HFFc6 (cell line): ENCODE results near the gene ROCK2. TPM values are rescaled to one million over a fixed set of nuclear protein-coding genes. Genes with fewer than 3 reads are reported as not detected.

Experiments
- DNase-seq: peaks from one replicate; pipeline ENCODE4 v3.0.0-alpha.2; 2018
- H3K27ac Mint-ChIP-seq: 2 replicates; pipeline ENCODE4 v1.8.0; 2020; ENCODE audit warnings: mild to moderate bottlenecking, mixed read lengths
- H3K27me3 Mint-ChIP-seq: 2 replicates; pipeline ENCODE4 v1.8.0; 2021; ENCODE audit warnings: mild to moderate bottlenecking, moderate library complexity, mixed read lengths; ENCODE audit not compliant: insufficient read depth
- H3K36me3 Mint-ChIP-seq: 2 replicates; pipeline ENCODE4 v1.8.0; 2021; ENCODE audit warnings: low read depth, mixed read lengths
- H3K4me1 Mint-ChIP-seq: 2 replicates; pipeline ENCODE4 v1.8.0; 2020; ENCODE audit warnings: low read depth, mixed read lengths
- H3K4me3 Mint-ChIP-seq: 2 replicates; pipeline ENCODE4 v1.8.0; 2020; ENCODE audit warnings: mild to moderate bottlenecking, moderate library complexity, mixed read lengths
- H3K9me3 Mint-ChIP-seq: 2 replicates; pipeline ENCODE4 v1.8.0; 2020; ENCODE audit warnings: mild to moderate bottlenecking, mixed read lengths
- total RNA-seq, 6 experiments: library from RNA; stranded (reverse); fragmentation: NEBNext Ultra II Directional; extraction: Animal tissue kit (Norgen Biotek cat#: 25700); gene quantifications; 2 replicates in 1 of 6; 3 replicates in 5 of 6; pipeline ENCODE4 v1.2.3, GENCODE V29; 2021
- TF ChIP-seq, protein P1 (sequence below): fragments of 200-600 bp; sonication (generic); IDR thresholded peaks from 2 replicates; pipeline ENCODE4 v1.5.0; 2021; ENCODE audit warnings: antibody characterized with exemption, mild to moderate bottlenecking

ROCK2 gene
- total RNA-seq, 6 experiments from 2014 or later: 41.6 to 54.3 (median 51.7) TPM

DNA sequence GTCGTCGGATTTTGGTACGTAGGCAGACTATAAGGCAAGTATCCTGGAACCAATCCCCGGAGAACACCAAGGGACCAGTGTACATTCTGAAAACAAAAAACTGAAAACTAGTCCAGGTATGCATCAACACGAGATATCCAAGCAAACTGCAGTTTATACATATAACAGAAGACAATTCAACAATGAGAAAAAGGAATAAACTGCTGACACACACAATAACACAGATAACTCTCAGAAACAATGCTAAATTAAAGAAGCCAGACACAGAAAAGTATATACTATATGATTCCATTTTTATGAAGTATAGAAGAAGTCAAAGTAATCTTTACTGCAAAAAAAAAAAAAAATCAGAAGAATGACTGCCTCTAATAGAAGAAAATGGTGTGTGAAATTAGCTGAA lies 5.9 kb downstream of the ROCK2 start:
- Mint-ChIP-seq H3K36me3 (peaks cover 5% of the 10 kb centered on the region), H3K4me1 (peaks cover 69% of the 10 kb centered on the region), H3K27ac (no peak overlapping the region), H3K4me3 (no peak overlapping the region), H3K9me3 (no peaks in the 10 kb centered on the region), H3K27me3 (no peaks in the 10 kb centered on the region; the same call in 1 of the 2 replicates)
- TF ChIP-seq, protein P1, sequence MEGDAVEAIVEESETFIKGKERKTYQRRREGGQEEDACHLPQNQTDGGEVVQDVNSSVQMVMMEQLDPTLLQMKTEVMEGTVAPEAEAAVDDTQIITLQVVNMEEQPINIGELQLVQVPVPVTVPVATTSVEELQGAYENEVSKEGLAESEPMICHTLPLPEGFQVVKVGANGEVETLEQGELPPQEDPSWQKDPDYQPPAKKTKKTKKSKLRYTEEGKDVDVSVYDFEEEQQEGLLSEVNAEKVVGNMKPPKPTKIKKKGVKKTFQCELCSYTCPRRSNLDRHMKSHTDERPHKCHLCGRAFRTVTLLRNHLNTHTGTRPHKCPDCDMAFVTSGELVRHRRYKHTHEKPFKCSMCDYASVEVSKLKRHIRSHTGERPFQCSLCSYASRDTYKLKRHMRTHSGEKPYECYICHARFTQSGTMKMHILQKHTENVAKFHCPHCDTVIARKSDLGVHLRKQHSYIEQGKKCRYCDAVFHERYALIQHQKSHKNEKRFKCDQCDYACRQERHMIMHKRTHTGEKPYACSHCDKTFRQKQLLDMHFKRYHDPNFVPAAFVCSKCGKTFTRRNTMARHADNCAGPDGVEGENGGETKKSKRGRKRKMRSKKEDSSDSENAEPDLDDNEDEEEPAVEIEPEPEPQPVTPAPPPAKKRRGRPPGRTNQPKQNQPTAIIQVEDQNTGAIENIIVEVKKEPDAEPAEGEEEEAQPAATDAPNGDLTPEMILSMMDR: no peak
- no peak for DNase-seq

DNA sequence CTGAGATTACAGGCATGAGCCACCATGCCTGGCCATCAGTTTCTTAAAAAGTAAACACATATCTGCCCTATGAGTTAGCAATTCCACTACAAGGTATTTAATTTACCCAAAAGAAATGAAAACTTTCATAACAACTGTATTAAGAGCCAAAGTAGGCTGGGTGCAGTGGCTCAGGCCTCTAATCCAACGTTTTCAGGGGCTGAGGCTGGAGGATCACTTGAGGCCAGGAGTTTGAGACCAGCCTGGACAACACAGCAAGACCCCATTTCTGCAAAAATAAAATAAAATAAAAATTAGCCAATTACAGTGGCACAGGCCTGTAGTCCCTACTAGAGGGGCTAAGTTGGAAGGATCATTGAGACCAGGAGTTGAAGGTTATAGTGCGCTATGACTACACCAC lies 6.5 kb downstream of the ROCK2 start:
- Mint-ChIP-seq H3K27ac (no peak overlapping the region), H3K4me3 (no peak overlapping the region), H3K9me3 (no peaks in the 10 kb centered on the region), H3K4me1 (peaks cover 75% of the 10 kb centered on the region), H3K36me3 (peaks cover 5% of the 10 kb centered on the region), H3K27me3 (no peaks in the 10 kb centered on the region)
- no peak for DNase-seq
- TF ChIP-seq, protein P1: no peak

DNA sequence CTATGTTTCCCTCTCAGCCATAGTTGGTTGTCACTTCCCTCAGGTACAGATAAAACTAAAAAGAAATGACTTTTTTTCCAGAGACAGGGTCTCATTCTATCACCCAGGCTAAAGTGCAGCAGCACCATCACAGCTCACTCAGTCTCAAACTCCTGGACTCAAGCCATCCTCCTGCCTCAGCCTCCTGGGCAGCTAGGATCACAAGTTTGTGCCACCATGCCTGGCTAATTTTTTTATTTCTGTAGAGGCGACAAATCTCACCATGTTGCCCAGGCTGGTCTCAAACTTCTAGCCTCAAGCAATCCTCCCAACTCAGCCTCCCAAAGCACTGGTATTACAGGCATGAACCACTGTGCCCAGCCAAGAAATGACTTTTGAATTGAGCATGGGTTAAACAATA lies 8.2 kb downstream of the ROCK2 start:
- H3K27ac Mint-ChIP-seq: peak overlapping the region; percentile 11; the same call in 1 of the 2 replicates

DNA sequence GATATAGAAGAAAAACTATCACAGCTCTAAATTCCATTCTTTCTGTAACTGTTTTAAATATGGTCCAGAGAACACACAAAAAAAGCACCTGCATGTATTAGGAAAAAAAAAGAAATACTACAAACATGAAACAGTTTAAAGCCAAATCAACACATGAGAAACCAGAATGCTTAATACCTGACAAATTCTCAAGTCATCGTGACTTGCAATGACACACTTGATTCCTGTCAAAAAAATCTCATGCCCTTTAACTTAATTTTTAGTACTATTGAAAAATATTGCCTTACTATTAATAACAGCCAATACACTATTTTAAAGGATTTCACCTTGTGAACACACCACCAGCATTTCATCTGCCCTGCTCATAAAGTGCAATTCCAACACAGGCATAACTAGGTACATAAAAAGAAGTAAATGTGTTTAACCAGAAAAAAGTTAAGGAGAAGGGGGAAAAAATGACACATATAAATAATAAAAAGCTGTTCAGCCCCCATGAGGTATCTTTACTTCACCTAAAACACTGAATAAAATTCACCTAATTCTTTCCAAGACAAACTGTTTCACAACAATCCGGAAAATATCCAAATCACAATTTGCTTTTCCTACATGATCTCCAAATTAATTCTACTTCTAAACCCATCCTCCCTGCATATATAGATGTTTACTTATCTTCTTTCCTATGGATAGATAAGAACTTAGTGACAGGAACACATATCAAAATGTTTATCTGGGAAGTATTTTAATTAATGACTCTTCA lies 10.8 kb downstream of the ROCK2 start:
- Mint-ChIP-seq H3K9me3 (no peaks in the 10 kb centered on the region), H3K4me3 (no peak overlapping the region), H3K4me1 (peaks cover 66% of the 10 kb centered on the region), H3K27ac (no peak overlapping the region), H3K27me3 (no peaks in the 10 kb centered on the region; the same call in 1 of the 2 replicates), H3K36me3 (peaks cover 5% of the 10 kb centered on the region)
- DNase-seq: no peak
- TF ChIP-seq, protein P1: no peak

More for the DNA sequence above, 8.2 kb downstream of the ROCK2 start:
- no peaks in the 10 kb centered on the region for H3K9me3 Mint-ChIP-seq
- TF ChIP-seq, protein P1: no peak
- DNase-seq: no peak
- H3K4me1 Mint-ChIP-seq: peaks cover 71% of the 10 kb centered on the region
- no peaks in the 10 kb centered on the region; the same call in 1 of the 2 replicates for H3K27me3 Mint-ChIP-seq
- H3K4me3 Mint-ChIP-seq: no peak overlapping the region
- H3K36me3 Mint-ChIP-seq: peaks cover 5% of the 10 kb centered on the region

DNA sequence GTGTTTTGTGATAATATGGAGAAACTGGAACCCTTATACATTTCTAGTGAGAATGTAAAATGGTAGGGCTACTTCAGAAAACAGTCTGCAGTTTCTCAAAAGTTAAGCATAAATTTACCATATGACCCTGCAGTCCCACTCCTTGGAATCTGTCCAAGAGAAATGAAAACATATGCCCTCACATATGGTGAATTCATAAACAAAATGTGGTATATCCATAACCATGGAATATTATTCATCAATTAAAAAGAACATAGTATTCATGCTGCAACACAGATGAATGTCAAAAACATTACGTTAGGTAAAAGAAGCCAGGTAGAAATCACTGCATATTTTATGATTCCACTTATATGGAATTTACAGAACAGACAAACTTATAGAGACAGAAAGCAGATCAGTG lies 11.8 kb downstream of the ROCK2 start:
- Mint-ChIP-seq H3K27ac (no peak overlapping the region), H3K36me3 (peaks cover 5% of the 10 kb centered on the region), H3K4me1 (peaks cover 73% of the 10 kb centered on the region), H3K4me3 (no peak overlapping the region), H3K9me3 (no peaks in the 10 kb centered on the region), H3K27me3 (no peaks in the 10 kb centered on the region; the same call in 1 of the 2 replicates)
- TF ChIP-seq, protein P1: no peak
- DNase-seq: no peak
